GM23248 (cell line): ENCODE measurements around the gene SMIM44.

Source experiments
- EZH2 ChIP-seq: fragments of 200-600 bp; sonication (generic); IDR thresholded peaks from 2 replicates; pipeline ENCODE4 v1.6.1; 2018; ENCODE audit warnings: antibody characterized with exemption, mild to moderate bottlenecking; ENCODE audit not compliant: insufficient read depth, poor library complexity, severe bottlenecking
- EZH2phosphoT487 ChIP-seq: fragments of 200-600 bp; sonication (generic); IDR thresholded peaks from 2 replicates; pipeline ENCODE4 v1.6.1; 2018; ENCODE audit warnings: antibody characterized with exemption, moderate library complexity, mild to moderate bottlenecking, low read depth; ENCODE audit not compliant: insufficient read depth

DNA sequence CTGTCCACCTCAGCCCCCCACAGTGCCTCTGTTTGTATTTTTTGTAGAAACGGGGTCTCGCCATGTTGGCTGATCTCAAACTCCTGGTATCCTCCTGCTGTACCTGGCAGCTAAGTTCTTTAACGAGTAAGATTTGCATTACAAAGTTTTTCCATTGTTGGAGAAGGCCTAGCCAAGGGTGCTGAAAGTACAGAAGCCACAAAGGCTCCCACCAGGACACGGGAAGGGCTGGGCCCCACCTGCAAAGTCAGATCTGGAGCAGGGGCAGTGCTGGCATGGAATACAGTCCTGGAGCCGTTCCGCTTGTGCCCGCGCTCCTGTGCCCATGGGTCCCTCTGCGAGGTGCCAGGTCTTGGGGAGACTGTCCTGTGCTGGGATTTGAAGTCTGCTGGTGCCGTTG, 35.0 kb upstream of the SMIM44 start:
- TF ChIP-seq EZH2 (no peak), EZH2phosphoT487 (no peak)
